Mucosa of descending colon (tissue), 3 donors: ENCODE data around the gene C1R. TPM values are rescaled to one million over a fixed set of nuclear protein-coding genes. Genes with fewer than 3 reads are reported as not detected.
A peak's percentile ranks its signal among the peaks of the same experiment; 100 is the strongest.

Source experiments
- ATAC-seq: fragments of 200-7000 bp; cut with Tn5 transposase; one replicate; pipeline ENCODE4 v1.9.1; 2020; ENCODE audit warnings: mild to moderate bottlenecking, moderate library complexity
- DNase-seq, 3 donors: peaks; one replicate each; pipeline ENCODE4 v3.0.0-alpha.2; 2020
- H3K36me3 ChIP-seq: fragments of 200-600 bp; one replicate; pipeline ENCODE4 v1.8.0; 2021; ENCODE audit warnings: low read depth, mild to moderate bottlenecking
- H3K4me1 ChIP-seq: fragments of 200-600 bp; one replicate; pipeline ENCODE4 v1.8.0; 2021; ENCODE audit warnings: low read depth, mild to moderate bottlenecking
- H3K4me3 ChIP-seq: fragments of 200-600 bp; one replicate; pipeline ENCODE4 v1.8.0; 2021; ENCODE audit warnings: mild to moderate bottlenecking
- H3K9me3 ChIP-seq: fragments of 200-600 bp; one replicate; pipeline ENCODE4 v1.8.0; 2021; ENCODE audit warnings: mild to moderate bottlenecking
- CTCF ChIP-seq: fragments of 200-600 bp; IDR thresholded peaks from one replicate; pipeline ENCODE4 v1.8.0; 2022; ENCODE audit warnings: antibody characterized with exemption, mild to moderate bottlenecking
- intact Hi-C, 2 donors: fragments of 100-400 bp; cut with DNase I in 1 of 2; cut with micrococcal nuclease in 1 of 2; formaldehyde crosslinking; loops; one replicate each; pipeline versions ENCODE4 v1.11.0 to v1.11.1; 2022; cut with DNase I, micrococcal nuclease
- total RNA-seq, 3 donors: library from RNA; stranded (reverse); fragmentation: NEBNext Ultra II Directional in 2 of 3; extraction: Animal tissue kit (Norgen Biotek cat#: 25700) in 2 of 3; gene quantifications; one replicate each; pipeline versions ENCODE4 v1.2.1 to v1.2.4, GENCODE V29; 2021 to 2023
- donor health status: DM: no; HTN: no; CAD: no; lungs with moderate emphysema.
- donor health status: DM: no; HTN: no; CAD: no.
- donor health status: DM: no; HTN: yes; CAD: no.

C1R gene
- total RNA-seq, 3 donors from 2014 or later, result 38.7 to 273 (median 222) TPM

GRCh38 chr12:7136071-7136470 is 43.8 kb upstream of the C1R start:
- peaks cover 5% of the 10 kb centered on the region for H3K36me3 ChIP-seq

GRCh38 chr12:7134396-7135166 is 42.3 kb upstream of the C1R start:
- H3K4me1 ChIP-seq, result peaks cover 3% of the 10 kb centered on the region
- peaks cover 5% of the 10 kb centered on the region for H3K36me3 ChIP-seq
- no peak for TF ChIP-seq CTCF
- ATAC-seq (no peak), DNase-seq (no peak)
- no peak overlapping the region for H3K4me3 ChIP-seq
- no peaks in the 10 kb centered on the region for H3K9me3 ChIP-seq
- intact Hi-C loops, result no loop called here

More at GRCh38 chr12:7136071-7136470, 43.8 kb upstream of the C1R start:
- no peak for DNase-seq
- ATAC-seq, result no peak
- no peak overlapping the region for H3K4me3 ChIP-seq
- H3K9me3 ChIP-seq, result no peaks in the 10 kb centered on the region
- H3K4me1 ChIP-seq, result no peaks in the 10 kb centered on the region
- TF ChIP-seq CTCF, result no peak
- intact Hi-C loops, result no loop called here

- Histone ChIP-seq H3K9me3 (no peaks in the 10 kb centered on the region), H3K36me3 (no peaks in the 10 kb centered on the region), H3K4me1 (peaks cover 6% of the 10 kb centered on the region), H3K4me3 (no peak overlapping the region)
- no peak for TF ChIP-seq CTCF
- ATAC-seq (no peak), DNase-seq (peak in 1 of 3 donors; percentile 13)
- intact Hi-C loops, result no loop called here
Observed at GRCh38 chr12:7131502-7131866, 39.2 kb upstream of the C1R start.

GRCh38 chr12:7130701-7131501 is 38.7 kb upstream of the C1R start:
- peak; percentile 61 for ATAC-seq
- no peak for TF ChIP-seq CTCF
- Histone ChIP-seq H3K36me3 (no peaks in the 10 kb centered on the region), H3K9me3 (no peaks in the 10 kb centered on the region), H3K4me1 (peaks cover 6% of the 10 kb centered on the region), H3K4me3 (no peak overlapping the region)
- peak; percentile 55 to 82 (median 69) for DNase-seq
- intact Hi-C loops, result no loop called here

- Histone ChIP-seq H3K4me3 (peak within 1 kb of the TSS; percentile 11), H3K9me3 (no peaks in the 10 kb centered on the region), H3K36me3 (no peaks in the 10 kb centered on the region), H3K4me1 (peaks cover 6% of the 10 kb centered on the region)
- ATAC-seq, result peak; percentile 83
- intact Hi-C loops, result no loop called here
- peak; percentile 68 to 89 (median 88) for DNase-seq
- TF ChIP-seq CTCF, result no peak
Observed at GRCh38 chr12:7129872-7130691, 37.8 kb upstream of the C1R start, which contains the start of gene CLSTN3. Gene CLSTN3 (plus strand): TSS chr12:7130371. CDS start chr12:7130649, 278 bp downstream.
